HepG2 (cell line): ENCODE measurements around the gene S1PR2. TPM values are rescaled to one million over a fixed set of nuclear protein-coding genes. Genes with fewer than 3 reads are reported as not detected.

Source experiments
- FOXP1 ChIP-seq, 2 experiments: fragments of 450-650 bp in 1 of 2; IDR thresholded peaks; 2 replicates each; pipeline ENCODE4 v1.6.1; 2017 to 2018; ENCODE audit warnings: antibody characterized with exemption in 1 of 2
- KLF13 ChIP-seq: sonication (generic); formaldehyde crosslinking; IDR thresholded peaks from 2 replicates; pipeline ENCODE4 v1.4.0; 2020; ENCODE audit warnings: mild to moderate bottlenecking, missing genetic modification reagents
- SALL1 ChIP-seq: sonication (generic); formaldehyde crosslinking; IDR thresholded peaks from 2 replicates; pipeline ENCODE4 v1.8.0; 2022; ENCODE audit warnings: mild to moderate bottlenecking, missing genetic modification reagents
- SIX1 ChIP-seq: sonication (generic); formaldehyde crosslinking; IDR thresholded peaks from 2 replicates; pipeline ENCODE4 v1.4.0; 2020; ENCODE audit warnings: missing genetic modification reagents, borderline replicate concordance
- SP2 ChIP-seq: sonication (generic); formaldehyde crosslinking; IDR thresholded peaks from 2 replicates; pipeline ENCODE4 v1.5.1; 2020; ENCODE audit warnings: mild to moderate bottlenecking, missing genetic modification reagents
- TCF7L2 ChIP-seq: IDR thresholded peaks from 2 replicates; pipeline ENCODE4 v1.6.1; 2011; ENCODE audit warnings: mild to moderate bottlenecking, low read depth, low read length, moderate library complexity
- ZMYM3 ChIP-seq: sonication (generic); formaldehyde crosslinking; IDR thresholded peaks from 2 replicates; pipeline ENCODE4 v1.5.1; 2020; ENCODE audit warnings: mild to moderate bottlenecking, missing genetic modification reagents
- polyA plus RNA-seq, 8 experiments: library from polyadenylated mRNA; depleted of rRNA in 3 of 8; stranded (reverse) in 7 of 8; unstranded in 1 of 8; fragments of >200 nt; fragmentation: Illumina TruSeq in 4 of 8; extraction: Trizol in 4 of 8; gene quantifications; 2 replicates each; pipeline versions ENCODE4 v1.2.1 to v1.2.3, GENCODE V29; 2011 to 2016; ENCODE audit warnings: low read depth in 4 of 8, missing spikeins in 1 of 8, mixed read lengths in 1 of 8; ENCODE audit not compliant: insufficient read depth in 1 of 8
- total RNA-seq, 5 experiments: library from RNA; depleted of rRNA; stranded (reverse); fragments of >200 nt; fragmentation: Illumina TruSeq; extraction: Trizol; gene quantifications; 2 replicates each; pipeline ENCODE4 v1.2.3, GENCODE V29; 2016; ENCODE audit warnings: low read depth in 1 of 5
- TF ChIP-seq, protein P1 (sequence below): sonication (generic); formaldehyde crosslinking; conservative IDR thresholded peaks from 2 replicates; pipeline ENCODE4 v1.4.0; 2020; ENCODE audit warnings: mild to moderate bottlenecking, missing genetic modification reagents, moderate library complexity
- TF ChIP-seq, protein P2 (sequence below): sonication (generic); formaldehyde crosslinking; IDR thresholded peaks from 2 replicates; pipeline ENCODE4 v1.5.0; 2020; ENCODE audit warnings: mild to moderate bottlenecking, missing genetic modification reagents
- TF ChIP-seq, protein P3 (sequence below): sonication (generic); formaldehyde crosslinking; IDR thresholded peaks from 2 replicates; pipeline ENCODE4 v1.4.0; 2020; ENCODE audit warnings: missing genetic modification reagents, borderline replicate concordance
- TF ChIP-seq, protein P4 (sequence below): sonication (generic); formaldehyde crosslinking; IDR thresholded peaks from 2 replicates; pipeline ENCODE4 v1.4.0; 2020; ENCODE audit warnings: missing genetic modification reagents
- TF ChIP-seq, protein P5 (sequence below): sonication (generic); formaldehyde crosslinking; IDR thresholded peaks from 2 replicates; pipeline ENCODE4 v1.5.0; 2020; ENCODE audit warnings: missing genetic modification reagents
- TF ChIP-seq, protein P6 (sequence below): sonication (generic); formaldehyde crosslinking; IDR thresholded peaks from 2 replicates; pipeline ENCODE4 v1.5.0; 2020; ENCODE audit warnings: mild to moderate bottlenecking, missing genetic modification reagents, moderate library complexity

The S1PR2 gene
- total and polyA plus RNA-seq, 2 of the 13 experiments (the other 11 are each of a cell fraction or from before 2014, with no cell fraction given), result 0.91 to 1.3 TPM

DNA sequence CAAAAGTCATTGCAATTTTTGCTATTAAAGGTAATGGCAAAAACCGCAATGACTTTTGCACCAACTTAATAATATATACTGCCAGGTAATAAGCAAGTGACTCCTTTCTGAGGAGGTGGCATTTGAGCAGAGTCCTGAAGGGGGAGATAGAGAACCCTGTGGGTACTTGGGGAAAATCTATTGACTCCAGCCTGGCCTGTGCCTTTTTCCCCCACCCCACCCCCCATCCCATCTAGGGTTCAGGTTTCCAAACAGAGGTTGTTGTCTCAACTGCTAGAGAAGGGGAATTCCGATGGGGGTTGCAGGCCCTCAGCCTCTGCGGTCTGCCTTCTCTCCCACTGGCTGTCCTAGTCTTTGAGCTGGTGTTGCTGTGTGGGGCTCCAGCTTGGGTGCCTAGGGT, 11.5 kb downstream of the S1PR2 start (continued):
- TF ChIP-seq, protein P1, sequence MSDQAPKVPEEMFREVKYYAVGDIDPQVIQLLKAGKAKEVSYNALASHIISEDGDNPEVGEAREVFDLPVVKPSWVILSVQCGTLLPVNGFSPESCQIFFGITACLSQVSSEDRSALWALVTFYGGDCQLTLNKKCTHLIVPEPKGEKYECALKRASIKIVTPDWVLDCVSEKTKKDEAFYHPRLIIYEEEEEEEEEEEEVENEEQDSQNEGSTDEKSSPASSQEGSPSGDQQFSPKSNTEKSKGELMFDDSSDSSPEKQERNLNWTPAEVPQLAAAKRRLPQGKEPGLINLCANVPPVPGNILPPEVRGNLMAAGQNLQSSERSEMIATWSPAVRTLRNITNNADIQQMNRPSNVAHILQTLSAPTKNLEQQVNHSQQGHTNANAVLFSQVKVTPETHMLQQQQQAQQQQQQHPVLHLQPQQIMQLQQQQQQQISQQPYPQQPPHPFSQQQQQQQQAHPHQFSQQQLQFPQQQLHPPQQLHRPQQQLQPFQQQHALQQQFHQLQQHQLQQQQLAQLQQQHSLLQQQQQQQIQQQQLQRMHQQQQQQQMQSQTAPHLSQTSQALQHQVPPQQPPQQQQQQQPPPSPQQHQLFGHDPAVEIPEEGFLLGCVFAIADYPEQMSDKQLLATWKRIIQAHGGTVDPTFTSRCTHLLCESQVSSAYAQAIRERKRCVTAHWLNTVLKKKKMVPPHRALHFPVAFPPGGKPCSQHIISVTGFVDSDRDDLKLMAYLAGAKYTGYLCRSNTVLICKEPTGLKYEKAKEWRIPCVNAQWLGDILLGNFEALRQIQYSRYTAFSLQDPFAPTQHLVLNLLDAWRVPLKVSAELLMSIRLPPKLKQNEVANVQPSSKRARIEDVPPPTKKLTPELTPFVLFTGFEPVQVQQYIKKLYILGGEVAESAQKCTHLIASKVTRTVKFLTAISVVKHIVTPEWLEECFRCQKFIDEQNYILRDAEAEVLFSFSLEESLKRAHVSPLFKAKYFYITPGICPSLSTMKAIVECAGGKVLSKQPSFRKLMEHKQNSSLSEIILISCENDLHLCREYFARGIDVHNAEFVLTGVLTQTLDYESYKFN (CRISPR knock-in tag), result peak; percentile 60
- TF ChIP-seq, protein P2, sequence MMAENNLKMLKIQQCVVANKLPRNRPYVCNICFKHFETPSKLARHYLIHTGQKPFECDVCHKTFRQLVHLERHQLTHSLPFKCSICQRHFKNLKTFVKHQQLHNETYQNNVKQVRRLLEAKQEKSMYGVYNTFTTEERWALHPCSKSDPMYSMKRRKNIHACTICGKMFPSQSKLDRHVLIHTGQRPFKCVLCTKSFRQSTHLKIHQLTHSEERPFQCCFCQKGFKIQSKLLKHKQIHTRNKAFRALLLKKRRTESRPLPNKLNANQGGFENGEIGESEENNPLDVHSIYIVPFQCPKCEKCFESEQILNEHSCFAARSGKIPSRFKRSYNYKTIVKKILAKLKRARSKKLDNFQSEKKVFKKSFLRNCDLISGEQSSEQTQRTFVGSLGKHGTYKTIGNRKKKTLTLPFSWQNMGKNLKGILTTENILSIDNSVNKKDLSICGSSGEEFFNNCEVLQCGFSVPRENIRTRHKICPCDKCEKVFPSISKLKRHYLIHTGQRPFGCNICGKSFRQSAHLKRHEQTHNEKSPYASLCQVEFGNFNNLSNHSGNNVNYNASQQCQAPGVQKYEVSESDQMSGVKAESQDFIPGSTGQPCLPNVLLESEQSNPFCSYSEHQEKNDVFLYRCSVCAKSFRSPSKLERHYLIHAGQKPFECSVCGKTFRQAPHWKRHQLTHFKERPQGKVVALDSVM (CRISPR knock-in tag), result 0 out of 2 replicates have a peak, but pooled peaks have one; percentile 35
- TF ChIP-seq SP2 (CRISPR knock-in tag) (no peak), TCF7L2 (no peak), ZMYM3 (CRISPR knock-in tag) (0 out of 2 replicates have a peak, but pooled peaks have one; percentile 36), SIX1 (CRISPR knock-in tag) (peak; percentile 63; the same call in 1 of the 2 replicates), SALL1 (CRISPR knock-in tag) (peak; percentile 29; the same call in 1 of the 2 replicates), KLF13 (CRISPR knock-in tag) (no peak), FOXP1 (IDR thresholded peaks at IDR 0.05) (no peak), FOXP1 (CRISPR knock-in tag; IDR thresholded peaks at IDR 0.05) (peak; percentile 17; the same call in 1 of the 2 replicates)
- TF ChIP-seq, protein P3, sequence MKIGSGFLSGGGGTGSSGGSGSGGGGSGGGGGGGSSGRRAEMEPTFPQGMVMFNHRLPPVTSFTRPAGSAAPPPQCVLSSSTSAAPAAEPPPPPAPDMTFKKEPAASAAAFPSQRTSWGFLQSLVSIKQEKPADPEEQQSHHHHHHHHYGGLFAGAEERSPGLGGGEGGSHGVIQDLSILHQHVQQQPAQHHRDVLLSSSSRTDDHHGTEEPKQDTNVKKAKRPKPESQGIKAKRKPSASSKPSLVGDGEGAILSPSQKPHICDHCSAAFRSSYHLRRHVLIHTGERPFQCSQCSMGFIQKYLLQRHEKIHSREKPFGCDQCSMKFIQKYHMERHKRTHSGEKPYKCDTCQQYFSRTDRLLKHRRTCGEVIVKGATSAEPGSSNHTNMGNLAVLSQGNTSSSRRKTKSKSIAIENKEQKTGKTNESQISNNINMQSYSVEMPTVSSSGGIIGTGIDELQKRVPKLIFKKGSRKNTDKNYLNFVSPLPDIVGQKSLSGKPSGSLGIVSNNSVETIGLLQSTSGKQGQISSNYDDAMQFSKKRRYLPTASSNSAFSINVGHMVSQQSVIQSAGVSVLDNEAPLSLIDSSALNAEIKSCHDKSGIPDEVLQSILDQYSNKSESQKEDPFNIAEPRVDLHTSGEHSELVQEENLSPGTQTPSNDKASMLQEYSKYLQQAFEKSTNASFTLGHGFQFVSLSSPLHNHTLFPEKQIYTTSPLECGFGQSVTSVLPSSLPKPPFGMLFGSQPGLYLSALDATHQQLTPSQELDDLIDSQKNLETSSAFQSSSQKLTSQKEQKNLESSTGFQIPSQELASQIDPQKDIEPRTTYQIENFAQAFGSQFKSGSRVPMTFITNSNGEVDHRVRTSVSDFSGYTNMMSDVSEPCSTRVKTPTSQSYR (CRISPR knock-in tag), result peak; percentile 71
- TF ChIP-seq, protein P4, sequence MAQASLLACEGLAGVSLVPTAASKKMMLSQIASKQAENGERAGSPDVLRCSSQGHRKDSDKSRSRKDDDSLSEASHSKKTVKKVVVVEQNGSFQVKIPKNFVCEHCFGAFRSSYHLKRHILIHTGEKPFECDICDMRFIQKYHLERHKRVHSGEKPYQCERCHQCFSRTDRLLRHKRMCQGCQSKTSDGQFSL (CRISPR knock-in tag), result no peak
- TF ChIP-seq, protein P5, sequence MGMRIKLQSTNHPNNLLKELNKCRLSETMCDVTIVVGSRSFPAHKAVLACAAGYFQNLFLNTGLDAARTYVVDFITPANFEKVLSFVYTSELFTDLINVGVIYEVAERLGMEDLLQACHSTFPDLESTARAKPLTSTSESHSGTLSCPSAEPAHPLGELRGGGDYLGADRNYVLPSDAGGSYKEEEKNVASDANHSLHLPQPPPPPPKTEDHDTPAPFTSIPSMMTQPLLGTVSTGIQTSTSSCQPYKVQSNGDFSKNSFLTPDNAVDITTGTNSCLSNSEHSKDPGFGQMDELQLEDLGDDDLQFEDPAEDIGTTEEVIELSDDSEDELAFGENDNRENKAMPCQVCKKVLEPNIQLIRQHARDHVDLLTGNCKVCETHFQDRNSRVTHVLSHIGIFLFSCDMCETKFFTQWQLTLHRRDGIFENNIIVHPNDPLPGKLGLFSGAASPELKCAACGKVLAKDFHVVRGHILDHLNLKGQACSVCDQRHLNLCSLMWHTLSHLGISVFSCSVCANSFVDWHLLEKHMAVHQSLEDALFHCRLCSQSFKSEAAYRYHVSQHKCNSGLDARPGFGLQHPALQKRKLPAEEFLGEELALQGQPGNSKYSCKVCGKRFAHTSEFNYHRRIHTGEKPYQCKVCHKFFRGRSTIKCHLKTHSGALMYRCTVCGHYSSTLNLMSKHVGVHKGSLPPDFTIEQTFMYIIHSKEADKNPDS, result 0 out of 2 replicates have a peak, but pooled peaks have one; percentile 37
- TF ChIP-seq, protein P6, sequence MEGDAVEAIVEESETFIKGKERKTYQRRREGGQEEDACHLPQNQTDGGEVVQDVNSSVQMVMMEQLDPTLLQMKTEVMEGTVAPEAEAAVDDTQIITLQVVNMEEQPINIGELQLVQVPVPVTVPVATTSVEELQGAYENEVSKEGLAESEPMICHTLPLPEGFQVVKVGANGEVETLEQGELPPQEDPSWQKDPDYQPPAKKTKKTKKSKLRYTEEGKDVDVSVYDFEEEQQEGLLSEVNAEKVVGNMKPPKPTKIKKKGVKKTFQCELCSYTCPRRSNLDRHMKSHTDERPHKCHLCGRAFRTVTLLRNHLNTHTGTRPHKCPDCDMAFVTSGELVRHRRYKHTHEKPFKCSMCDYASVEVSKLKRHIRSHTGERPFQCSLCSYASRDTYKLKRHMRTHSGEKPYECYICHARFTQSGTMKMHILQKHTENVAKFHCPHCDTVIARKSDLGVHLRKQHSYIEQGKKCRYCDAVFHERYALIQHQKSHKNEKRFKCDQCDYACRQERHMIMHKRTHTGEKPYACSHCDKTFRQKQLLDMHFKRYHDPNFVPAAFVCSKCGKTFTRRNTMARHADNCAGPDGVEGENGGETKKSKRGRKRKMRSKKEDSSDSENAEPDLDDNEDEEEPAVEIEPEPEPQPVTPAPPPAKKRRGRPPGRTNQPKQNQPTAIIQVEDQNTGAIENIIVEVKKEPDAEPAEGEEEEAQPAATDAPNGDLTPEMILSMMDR (CRISPR knock-in tag), result peak; percentile 58
